SK-N-SH treated with all-trans-retinoic acid at 6 μM for 48 hours (cell line): ENCODE results near the gene FAM124A.

Experiments
- ARNTL ChIP-seq: fragments of 450-650 bp; formaldehyde crosslinking; IDR thresholded peaks from 2 replicates; pipeline ENCODE4 v1.5.0; 2020; ENCODE audit warnings: low read depth, mild to moderate bottlenecking, moderate library complexity, borderline replicate concordance
- CREB5 ChIP-seq: fragments of 250-450 bp; sonication (Bioruptor Pico); IDR thresholded peaks from 2 replicates; pipeline ENCODE4 v1.5.1; 2020; ENCODE audit warnings: low read depth, mild to moderate bottlenecking, moderate library complexity
- CSDC2 ChIP-seq: fragments of 250-450 bp; sonication (Bioruptor Pico); IDR thresholded peaks from 2 replicates; pipeline ENCODE4 v1.5.0; 2020; ENCODE audit warnings: mild to moderate bottlenecking, moderate library complexity
- CSRNP3 ChIP-seq: fragments of 250-450 bp; sonication (Bioruptor Pico); IDR thresholded peaks from 2 replicates; pipeline ENCODE4 v1.5.1; 2021; ENCODE audit warnings: mild to moderate bottlenecking, moderate library complexity
- ESRRG ChIP-seq: fragments of 250-450 bp; sonication (Bioruptor Pico); IDR thresholded peaks from 2 replicates; pipeline ENCODE4 v1.6.1; 2021; ENCODE audit warnings: mild to moderate bottlenecking
- PATZ1 ChIP-seq: fragments of 250-450 bp; sonication (Bioruptor Pico); IDR thresholded peaks from 2 replicates; pipeline ENCODE4 v1.8.0; 2020; ENCODE audit warnings: mild to moderate bottlenecking, moderate library complexity, borderline replicate concordance
- PPARA ChIP-seq: fragments of 250-450 bp; sonication (Bioruptor Pico); IDR thresholded peaks from 2 replicates; pipeline ENCODE4 v1.5.0; 2020; ENCODE audit warnings: mild to moderate bottlenecking, borderline replicate concordance
- SNAI2 ChIP-seq: fragments of 250-450 bp; sonication (Bioruptor Pico); IDR thresholded peaks from 2 replicates; pipeline ENCODE4 v1.5.0; 2020; ENCODE audit warnings: mild to moderate bottlenecking, moderate library complexity
- TOX ChIP-seq: fragments of 250-450 bp; sonication (Bioruptor Pico); IDR thresholded peaks from 2 replicates; pipeline ENCODE4 v1.8.0; 2021; ENCODE audit warnings: mild to moderate bottlenecking, moderate library complexity, borderline replicate concordance
- ZFP3 ChIP-seq: fragments of 250-450 bp; sonication (Bioruptor Pico); IDR thresholded peaks from 2 replicates; pipeline ENCODE4 v1.5.0; 2020; ENCODE audit warnings: mild to moderate bottlenecking, moderate library complexity
- ZNF565 ChIP-seq: fragments of 450-650 bp; formaldehyde crosslinking; conservative IDR thresholded peaks from 2 replicates; pipeline ENCODE4 v1.5.0; 2020; ENCODE audit warnings: low read depth, mild to moderate bottlenecking, moderate library complexity
- ZNF70 ChIP-seq: fragments of 450-650 bp; formaldehyde crosslinking; IDR thresholded peaks from 2 replicates; pipeline ENCODE4 v1.5.0; 2020; ENCODE audit warnings: mild to moderate bottlenecking, moderate library complexity

- TF ChIP-seq CSDC2 (CRISPR knock-in tag) = no peak
- no peak for TF ChIP-seq CREB5 (CRISPR knock-in tag)
- TF ChIP-seq PPARA (CRISPR knock-in tag) = no peak
- no peak for TF ChIP-seq SNAI2 (CRISPR knock-in tag)
- TF ChIP-seq CSRNP3 (CRISPR knock-in tag) = no peak
- no peak for TF ChIP-seq ZFP3 (CRISPR knock-in tag)
- no peak for TF ChIP-seq ZNF70 (CRISPR knock-in tag)
- TF ChIP-seq ESRRG (CRISPR knock-in tag) = no peak
- TF ChIP-seq PATZ1 (CRISPR knock-in tag) = no peak
- no peak for TF ChIP-seq TOX (CRISPR knock-in tag)
- TF ChIP-seq ARNTL = no peak
- no peak for TF ChIP-seq ZNF565
These were observed 102.7 kb downstream of the FAM124A start for GRCh38 chr13:51324714-51325420.
